Esophagus muscularis mucosa (tissue), 4 donors: ENCODE results near the gene RND1. TPM values are rescaled to one million over a fixed set of nuclear protein-coding genes. Genes with fewer than 3 reads are reported as not detected.

ENCODE experiments used
- DNase-seq: peaks from one replicate; pipeline ENCODE4 v3.0.0-alpha.2; 2017; ENCODE audit errors: extremely low spot score
- H3K27ac ChIP-seq, 4 donors: fragments of 200-600 bp; sonication (generic); replicated peaks in 1 of 4; 1 replicate in 3 of 4; 2 replicates in 1 of 4; pipeline ENCODE4 v1.5.1; 2016 to 2019; ENCODE audit warnings: mild to moderate bottlenecking in 1 of 4
- H3K27me3 ChIP-seq, 4 donors: fragments of 200-600 bp; sonication (generic); one replicate each; pipeline versions ENCODE4 v1.5.1 to v1.6.0; 2016 to 2019
- H3K36me3 ChIP-seq, 4 donors: fragments of 200-600 bp; sonication (generic); one replicate each; pipeline ENCODE4 v1.5.1; 2016 to 2019
- H3K4me1 ChIP-seq, 4 donors: fragments of 200-600 bp; sonication (generic); one replicate each; pipeline ENCODE4 v1.5.1; 2016 to 2019
- H3K4me3 ChIP-seq, 4 donors: fragments of 200-600 bp; sonication (generic); 1 replicate in 2 of 4; 2 replicates in 2 of 4; pipeline ENCODE4 v1.5.1; 2016 to 2019; ENCODE audit warnings: mild to moderate bottlenecking in 4 of 4, moderate library complexity in 1 of 4
- H3K9me3 ChIP-seq, 4 donors: fragments of 200-600 bp; sonication (generic); 1 replicate in 3 of 4; 2 replicates in 1 of 4; pipeline ENCODE4 v1.5.1; 2016 to 2019
- CTCF ChIP-seq, 3 experiments: fragments of 200-600 bp in 2 of 3; fragments of 450-650 bp in 1 of 3; sonication (generic) in 2 of 3; IDR thresholded peaks; one replicate each; pipeline ENCODE4 v1.5.1; 2017 to 2019; ENCODE audit warnings: antibody characterized with exemption in 3 of 3, mild to moderate bottlenecking in 2 of 3, moderate library complexity in 1 of 3
- EP300 ChIP-seq: sonication (generic); formaldehyde crosslinking; IDR thresholded peaks from one replicate; pipeline ENCODE4 v1.6.1; 2017; ENCODE audit warnings: antibody characterized with exemption
- POLR2A ChIP-seq: fragments of 450-650 bp; IDR thresholded peaks from one replicate; pipeline ENCODE4 v1.6.1; 2017; ENCODE audit warnings: antibody characterized with exemption, moderate library complexity, mild to moderate bottlenecking, low read depth
- POLR2AphosphoS5 ChIP-seq, 2 donors: sonication (generic); formaldehyde crosslinking; IDR thresholded peaks; one replicate each; pipeline ENCODE4 v1.6.1; 2017; ENCODE audit warnings: antibody characterized with exemption in 2 of 2
- WGBS: methylation state at CpG from one replicate; pipeline ENCODE4 v1.1.5; 2018; 5-methylcytosine and 5-hydroxymethylcytosine counted together
- intact Hi-C: fragments of 100-400 bp; cut with DNase I; formaldehyde crosslinking; loops from one replicate; pipeline ENCODE4 v1.15.1; 2023
- total RNA-seq, 4 donors: library from RNA; depleted of rRNA; stranded (reverse); fragments of >200 nt; gene quantifications; one replicate each; pipeline versions ENCODE4 v1.1.0 to v1.2.1, GENCODE V29; 2016

RND1 gene
- total RNA-seq, 4 donors from 2014 or later, result 0.29 to 6.5 (median 0.32) TPM; not detected in 1

- 92% methylated on average over 5 of the region's 5 CpGs for WGBS
- H3K9me3 ChIP-seq, result no peaks in the 10 kb centered on the region
- no peak for TF ChIP-seq EP300
- no peak for TF ChIP-seq POLR2AphosphoS5 (IDR thresholded peaks at IDR 0.05)
- no peak for TF ChIP-seq POLR2A
- no peak for TF ChIP-seq CTCF (IDR thresholded peaks at IDR 0.05)
- H3K27me3 ChIP-seq, result no peaks in the 10 kb centered on the region
- no peak overlapping the region for H3K4me3 ChIP-seq
- no peak overlapping the region for H3K27ac ChIP-seq
- peaks cover 16 to 21% (median 20%) of the 10 kb centered on the region in 4 donors for H3K4me1 ChIP-seq
- intact Hi-C loops, result no loop called here
- H3K36me3 ChIP-seq, result peaks cover 7 to 44% (median 28%) of the 10 kb centered on the region in 4 donors
- DNase-seq, result no peak
These were observed 43.5 kb downstream of the RND1 start for GRCh38 chr12:48822139-48822538.

- Histone ChIP-seq H3K36me3 (peaks cover 4 to 24% (median 16%) of the 10 kb centered on the region in 4 donors), H3K4me1 (peaks cover 31 to 41% (median 37%) of the 10 kb centered on the region in 4 donors), H3K9me3 (no peaks in the 10 kb centered on the region), H3K4me3 (no peak overlapping the region), H3K27me3 (no peaks in the 10 kb centered on the region), H3K27ac (no peak overlapping the region)
- intact Hi-C loops, result no loop called here
- 74% methylated on average over 5 of the region's 5 CpGs for WGBS
- TF ChIP-seq EP300 (no peak), POLR2A (no peak), POLR2AphosphoS5 (IDR thresholded peaks at IDR 0.05) (no peak), CTCF (IDR thresholded peaks at IDR 0.05) (no peak)
- no peak for DNase-seq
These were observed 45.5 kb downstream of the RND1 start for GRCh38 chr12:48819986-48820725.

GRCh38 chr12:48818831-48819590, 46.7 kb downstream of the RND1 start:
- peak overlapping the region; percentile 58 to 81 (median 74) for H3K27ac ChIP-seq
- H3K4me3 ChIP-seq, result peak overlapping the region; percentile 67 to 84 (median 78)
- intact Hi-C loops, result no loop called here
- no peak for TF ChIP-seq POLR2AphosphoS5 (IDR thresholded peaks at IDR 0.05)
- TF ChIP-seq CTCF (IDR thresholded peaks at IDR 0.05), result peak in 1 of 3 experiments; percentile 23
- no peaks in the 10 kb centered on the region for H3K27me3 ChIP-seq
- H3K36me3 ChIP-seq, result peaks cover 0 to 12% (median 7%) of the 10 kb centered on the region in 4 donors
- no peak for DNase-seq
- WGBS, result 33% methylated on average over 16 of the region's 37 CpGs
- H3K4me1 ChIP-seq, result peaks cover 34 to 45% (median 42%) of the 10 kb centered on the region in 4 donors
- no peaks in the 10 kb centered on the region for H3K9me3 ChIP-seq

GRCh38 chr12:48817873-48818830, 47.5 kb downstream of the RND1 start, which contains the start of gene CACNB3:
Gene CACNB3 (plus strand): TSS chr12:48818496. CDS start chr12:48818930, 434 bp downstream.
- no peak for DNase-seq
- no peaks in the 10 kb centered on the region for H3K9me3 ChIP-seq
- peak within 1 kb of the TSS; percentile 58 to 81 (median 74) for H3K27ac ChIP-seq
- peaks cover 38 to 54% (median 50%) of the 10 kb centered on the region in 4 donors for H3K4me1 ChIP-seq
- intact Hi-C loops, result no loop called here
- H3K36me3 ChIP-seq, result peaks cover 0 to 4% (median under 1%) of the 10 kb centered on the region in 4 donors
- TF ChIP-seq POLR2A (no peak), POLR2AphosphoS5 (IDR thresholded peaks at IDR 0.05) (peak; percentile 9 to 64), CTCF (IDR thresholded peaks at IDR 0.05) (no peak), EP300 (no peak)
- no peaks in the 10 kb centered on the region for H3K27me3 ChIP-seq
- WGBS, result 2% methylated on average over 47 of the region's 79 CpGs
- peak within 1 kb of the TSS; percentile 67 to 84 (median 78) for H3K4me3 ChIP-seq
